ENCODE data around the gene MCL1.
"Not testable (repeated sequence)": the region's sequence is repeated elsewhere in the genome, so short reads cannot be mapped to it uniquely, and the experiment has no call there.

The MCL1 gene

DNA sequence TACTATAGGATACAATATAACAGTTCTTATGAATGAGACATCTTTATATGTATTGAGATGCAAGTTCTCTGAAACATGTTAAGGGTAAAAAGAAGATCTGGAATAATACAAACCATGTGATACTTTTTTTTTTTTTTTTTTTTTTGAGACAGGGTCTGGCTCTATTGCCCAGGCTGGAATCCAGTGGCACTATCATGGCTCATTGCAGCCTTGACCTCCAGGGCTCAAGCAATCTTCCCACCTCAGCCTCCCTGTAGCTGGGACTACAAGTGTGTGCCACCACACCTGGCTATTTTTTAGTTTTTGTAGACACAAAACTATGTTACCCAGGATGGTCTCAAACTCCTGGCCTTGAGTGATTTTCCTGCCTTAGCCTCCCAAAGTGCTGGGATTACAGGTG is 22.1 kb upstream of the MCL1 start:
- DNase-seq: no peak

GRCh38 chr1:150598346-150598745 is 18.9 kb upstream of the MCL1 start:
- not testable (repeated sequence) for DNase-seq

GRCh38 chr1:150596976-150597375 is 17.6 kb upstream of the MCL1 start:
- no peak for DNase-seq

- no peak for DNase-seq
These were observed 16.9 kb upstream of the MCL1 start for GRCh38 chr1:150596095-150596892.

GRCh38 chr1:150582371-150582770 is 3.0 kb upstream of the MCL1 start:
- no peak for DNase-seq

- DNase-seq: not testable (repeated sequence)
These were observed 2.6 kb upstream of the MCL1 start for GRCh38 chr1:150581962-150582361.

DNA sequence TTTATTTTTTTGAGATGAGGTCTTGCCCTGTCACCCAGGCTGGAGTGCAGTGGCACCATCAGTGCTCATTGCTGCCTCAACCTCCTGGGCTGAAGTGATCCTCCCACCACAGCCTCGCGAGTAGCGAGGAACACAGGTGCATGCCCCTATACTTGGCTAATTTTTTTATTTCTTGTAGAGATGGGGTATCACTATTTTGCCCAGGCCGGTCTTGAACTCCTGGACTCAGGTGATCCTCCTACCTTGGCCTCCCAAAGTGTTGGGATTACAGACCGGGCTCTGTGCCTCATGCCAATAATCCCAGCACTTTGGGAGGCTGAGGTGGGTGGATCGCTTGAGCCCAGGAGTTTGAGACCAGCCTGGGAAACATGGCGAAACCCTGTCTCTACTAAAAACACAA is 2.0 kb upstream of the MCL1 start:
- not testable (repeated sequence) for DNase-seq

GRCh38 chr1:150580966-150581365 is 1.6 kb upstream of the MCL1 start:
- DNase-seq: not testable (repeated sequence)

DNA sequence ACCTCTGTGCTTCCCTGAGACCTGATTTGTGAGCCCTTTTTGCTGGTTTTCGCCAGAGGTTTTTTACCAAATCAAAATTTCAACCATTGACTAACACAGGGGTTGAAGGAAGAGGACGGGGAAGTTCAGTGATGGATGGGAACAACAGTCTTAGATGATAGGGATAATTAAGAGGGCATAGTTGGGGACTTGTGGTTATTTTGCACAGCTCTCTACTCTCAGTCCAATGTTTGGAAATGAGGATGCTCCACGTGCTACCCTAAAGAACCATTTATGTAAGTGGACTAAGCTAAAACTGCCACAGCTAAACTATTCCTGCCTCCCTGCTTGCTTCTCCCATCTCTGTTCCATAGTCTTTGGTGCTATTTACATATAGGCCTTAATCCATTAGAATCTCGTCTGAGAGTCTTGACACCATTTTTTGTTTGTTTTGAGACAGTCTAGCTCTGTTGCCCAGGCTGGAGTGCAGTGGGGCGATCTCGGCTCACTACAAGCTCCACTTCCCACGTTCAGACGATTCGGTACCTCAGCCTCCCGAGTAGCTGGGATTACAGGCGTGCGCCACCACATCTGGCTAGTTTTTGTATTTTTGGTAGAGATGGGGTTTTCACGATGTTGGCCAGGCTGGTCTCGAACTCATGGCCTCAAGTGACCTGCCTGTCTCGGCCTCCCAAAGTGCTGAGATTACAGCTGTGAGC is 684 bp upstream of the MCL1 start:
- no peak for DNase-seq

GRCh38 chr1:150578272-150579109 is 919 bp downstream of the MCL1 start:
- peak; percentile 50 for DNase-seq

DNA sequence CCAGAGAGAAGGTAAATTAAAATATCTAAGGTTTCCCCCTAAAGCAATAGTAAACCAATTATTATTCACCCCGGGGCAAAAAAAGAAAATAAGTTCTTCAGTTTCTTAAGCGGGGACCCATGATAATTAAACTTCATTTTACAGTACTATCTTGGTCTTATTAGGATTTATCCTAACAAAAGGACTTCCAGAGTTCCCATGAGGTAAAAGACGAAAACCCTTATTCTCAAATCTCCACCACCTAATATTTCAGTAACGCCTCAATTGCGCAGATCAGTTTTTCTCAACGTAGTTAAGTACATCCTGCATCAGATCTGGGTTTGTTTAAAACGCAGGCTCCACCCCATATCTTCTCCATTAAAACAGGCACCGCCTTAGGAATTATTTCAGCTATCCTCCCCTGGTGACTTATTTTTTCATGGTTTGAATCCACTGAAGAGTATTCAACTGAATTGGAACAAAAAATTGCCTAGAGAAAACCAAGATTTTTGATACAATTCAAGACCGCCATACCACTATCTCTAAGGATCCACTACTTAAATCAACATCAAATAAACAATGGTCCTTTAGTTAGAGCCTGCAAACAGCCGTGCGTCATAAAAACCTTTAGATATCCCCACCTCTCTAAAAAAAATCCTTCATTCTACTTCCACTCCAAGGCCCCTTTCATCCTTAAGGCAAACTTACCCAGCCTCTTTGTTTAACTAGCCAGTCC is 1.7 kb downstream of the MCL1 start:
- DNase-seq: no peak

GRCh38 chr1:150576794-150577556 is 2.4 kb downstream of the MCL1 start:
- no peak for DNase-seq

DNA sequence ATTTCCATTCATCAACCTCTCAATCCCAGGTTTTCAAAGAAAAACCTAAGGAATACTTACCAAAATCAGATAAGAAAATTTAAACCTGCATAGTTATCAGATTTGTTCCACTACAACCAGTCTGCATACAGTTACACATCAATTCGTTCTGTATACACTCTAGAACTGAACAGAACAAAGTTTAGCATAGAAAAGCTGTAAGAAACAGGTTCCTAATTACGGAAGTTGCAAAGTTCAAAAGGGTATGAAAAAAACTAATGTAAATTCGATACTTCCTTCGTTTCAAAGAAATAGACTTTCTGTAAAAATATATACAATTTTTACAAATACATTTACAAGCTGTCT is 3.1 kb downstream of the MCL1 start:
- no peak for DNase-seq

- no peak for DNase-seq
These were observed 3.7 kb downstream of the MCL1 start for GRCh38 chr1:150575518-150576366.

DNA sequence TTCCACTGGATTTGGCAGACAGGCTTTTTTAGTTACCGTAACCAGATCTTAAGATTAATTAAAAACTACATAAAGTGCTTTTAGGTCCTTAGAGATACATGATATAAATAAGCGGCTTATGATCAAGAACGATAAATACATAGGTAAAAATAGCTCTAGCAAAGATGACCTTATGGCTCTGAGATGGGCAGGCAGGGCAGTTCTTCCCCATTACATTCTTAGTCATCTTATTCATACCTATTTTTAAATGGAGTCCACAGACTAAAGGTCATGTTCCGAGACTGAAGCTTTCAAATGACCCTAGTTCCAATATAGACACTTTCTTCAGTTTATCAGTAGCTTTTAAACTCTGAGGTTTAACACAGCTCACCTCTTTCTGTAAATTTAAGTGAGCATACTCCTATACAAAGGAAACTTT is 4.3 kb downstream of the MCL1 start:
- DNase-seq: no peak

DNA sequence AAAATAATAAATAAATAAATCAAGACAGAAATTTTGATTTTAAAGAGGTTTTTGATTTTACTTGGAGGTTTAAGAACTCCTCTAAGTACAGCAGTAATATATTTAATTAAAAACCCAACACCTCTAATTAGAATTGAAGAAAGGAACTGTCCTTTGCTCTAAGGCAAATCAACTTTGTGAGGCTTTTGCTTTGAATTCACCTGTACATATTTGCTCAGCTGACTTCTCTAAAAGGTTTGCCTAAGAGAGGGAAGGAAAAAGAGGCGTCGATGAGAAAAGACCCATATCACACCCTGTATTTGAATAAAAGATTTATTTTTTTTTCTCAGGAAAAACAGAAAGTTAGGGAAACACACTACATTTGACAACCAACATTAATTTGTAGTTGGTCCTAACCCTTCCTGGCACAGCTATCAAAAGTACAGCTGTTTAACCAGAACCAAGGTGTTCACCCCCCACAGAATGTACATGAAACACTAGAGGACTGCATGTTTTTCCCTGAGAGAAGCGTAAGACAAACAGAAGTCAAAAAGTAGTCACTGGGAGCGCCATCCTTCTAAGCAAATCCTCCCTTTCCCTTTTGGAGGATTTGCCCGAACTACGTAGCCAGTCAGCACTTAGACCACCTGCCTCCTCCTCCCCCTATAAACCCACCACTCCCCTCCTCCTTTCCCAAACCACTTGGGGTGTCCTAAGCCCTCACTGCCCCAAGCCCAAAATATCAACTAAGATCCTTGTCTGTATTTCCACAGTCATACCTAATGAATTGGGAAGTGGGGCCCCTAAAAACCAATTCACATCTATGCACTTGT is 4.9 kb downstream of the MCL1 start:
- DNase-seq: no peak

GRCh38 chr1:150573648-150574071 is 5.8 kb downstream of the MCL1 start:
- DNase-seq: not testable (repeated sequence)

GRCh38 chr1:150572918-150573647 is 6.3 kb downstream of the MCL1 start:
- no peak for DNase-seq

DNA sequence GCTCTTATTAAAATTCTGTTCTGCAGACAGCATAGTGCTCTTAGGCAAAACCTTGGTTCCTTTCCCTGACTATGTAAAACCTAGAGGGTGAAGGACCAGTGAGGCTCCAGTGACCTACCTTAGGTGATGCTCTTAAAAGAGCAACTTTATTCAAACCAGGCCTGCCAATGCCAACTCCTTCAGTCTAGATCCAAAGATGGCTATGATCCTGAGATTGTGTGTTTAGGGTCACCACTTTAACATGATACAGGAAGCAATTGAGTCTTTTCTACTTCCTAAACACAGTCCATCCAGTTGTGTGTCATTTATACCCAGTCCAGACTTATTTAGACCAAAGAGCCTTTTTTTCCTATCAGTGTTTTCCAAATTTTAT is 10.8 kb downstream of the MCL1 start:
- DNase-seq: no peak

Measured in activated CD4-positive, CD25-positive, alpha-beta regulatory T cell treated with anti-CD3 and anti-CD28 coated beads, Interleukin-2, amount 50 U/mL, for 72 hours (primary cell).